Gastroesophageal sphincter (tissue), 3 donors: ENCODE measurements around the gene STPG2.

Experiments used
- CTCF ChIP-seq, 4 experiments: fragments of 200-600 bp in 2 of 4; fragments of 450-650 bp in 2 of 4; sonication (generic) in 1 of 4; IDR thresholded peaks; one replicate each; pipeline ENCODE4 v1.5.1; 2017 to 2019; ENCODE audit warnings: antibody characterized with exemption in 4 of 4, mild to moderate bottlenecking in 2 of 4, moderate library complexity in 2 of 4
- POLR2A ChIP-seq, 2 donors: fragments of 450-650 bp; IDR thresholded peaks; one replicate each; pipeline ENCODE4 v1.6.1; 2017; ENCODE audit warnings: antibody characterized with exemption in 2 of 2, mild to moderate bottlenecking in 2 of 2, moderate library complexity in 1 of 2
- POLR2AphosphoS5 ChIP-seq: sonication (generic); formaldehyde crosslinking; IDR thresholded peaks from one replicate; pipeline ENCODE4 v1.6.1; 2017; ENCODE audit warnings: antibody characterized with exemption

- TF ChIP-seq POLR2A (IDR thresholded peaks at IDR 0.05) (no peak), CTCF (IDR thresholded peaks at IDR 0.05) (no peak), POLR2AphosphoS5 (no peak)
Measured at GRCh38 chr4:97548186-97548585, 595.1 kb downstream of the STPG2 start.
